GM19455 (cell line): ENCODE data around the gene SF3B3.

Source experiments
- ATAC-seq: cut with Tn5 transposase; IDR thresholded peaks from one replicate; pipeline ENCODE4 v1.9.1; 2021; ENCODE audit not compliant: unreplicated experiment

The SF3B3 gene

GRCh38 chr16:70563636-70564035, 40.0 kb downstream of the SF3B3 start:
- no peak for ATAC-seq

- ATAC-seq: no peak
Measured at GRCh38 chr16:70565053-70565452, 41.4 kb downstream of the SF3B3 start.

GRCh38 chr16:70568601-70569237, 45.1 kb downstream of the SF3B3 start:
- ATAC-seq: no peak

GRCh38 chr16:70569752-70570151, 46.1 kb downstream of the SF3B3 start:
- ATAC-seq: no peak

GRCh38 chr16:70570967-70571570, 47.5 kb downstream of the SF3B3 start:
- ATAC-seq: no peak

- ATAC-seq: no peak
Measured at GRCh38 chr16:70571623-70572022, 48.0 kb downstream of the SF3B3 start.

GRCh38 chr16:70572050-70572925, 48.7 kb downstream of the SF3B3 start:
- ATAC-seq: no peak

GRCh38 chr16:70572926-70573270, 49.3 kb downstream of the SF3B3 start:
- ATAC-seq: no peak

GRCh38 chr16:70573451-70574121, 50.0 kb downstream of the SF3B3 start:
- no peak for ATAC-seq

- no peak for ATAC-seq
Measured at GRCh38 chr16:70574595-70575271, 51.1 kb downstream of the SF3B3 start.

GRCh38 chr16:70575376-70575775, 51.8 kb downstream of the SF3B3 start:
- ATAC-seq: no peak

- ATAC-seq: peak; percentile 80
Measured at GRCh38 chr16:70576431-70577255, 53.0 kb downstream of the SF3B3 start.

GRCh38 chr16:70577256-70577698, 53.7 kb downstream of the SF3B3 start:
- no peak for ATAC-seq

GRCh38 chr16:70578035-70578434, 54.4 kb downstream of the SF3B3 start:
- ATAC-seq: no peak

GRCh38 chr16:70579248-70579647, 55.6 kb downstream of the SF3B3 start:
- ATAC-seq: no peak

- ATAC-seq: no peak
Measured at GRCh38 chr16:70579648-70580630, 56.3 kb downstream of the SF3B3 start.

GRCh38 chr16:70582280-70582978, 58.8 kb downstream of the SF3B3 start:
- no peak for ATAC-seq

GRCh38 chr16:70586731-70587130, 63.1 kb downstream of the SF3B3 start:
- ATAC-seq: no peak
